KG1 (cell line): ENCODE data around the gene DHX29.
"Not testable (repeated sequence)": the region's sequence is repeated elsewhere in the genome, so short reads cannot be mapped to it uniquely, and the experiment has no call there.

ENCODE experiments used
- DNase-seq: peaks from one replicate; lab custom pipeline; 2025; lab: John Stamatoyannopoulos, UW

Gene DHX29, protein sequence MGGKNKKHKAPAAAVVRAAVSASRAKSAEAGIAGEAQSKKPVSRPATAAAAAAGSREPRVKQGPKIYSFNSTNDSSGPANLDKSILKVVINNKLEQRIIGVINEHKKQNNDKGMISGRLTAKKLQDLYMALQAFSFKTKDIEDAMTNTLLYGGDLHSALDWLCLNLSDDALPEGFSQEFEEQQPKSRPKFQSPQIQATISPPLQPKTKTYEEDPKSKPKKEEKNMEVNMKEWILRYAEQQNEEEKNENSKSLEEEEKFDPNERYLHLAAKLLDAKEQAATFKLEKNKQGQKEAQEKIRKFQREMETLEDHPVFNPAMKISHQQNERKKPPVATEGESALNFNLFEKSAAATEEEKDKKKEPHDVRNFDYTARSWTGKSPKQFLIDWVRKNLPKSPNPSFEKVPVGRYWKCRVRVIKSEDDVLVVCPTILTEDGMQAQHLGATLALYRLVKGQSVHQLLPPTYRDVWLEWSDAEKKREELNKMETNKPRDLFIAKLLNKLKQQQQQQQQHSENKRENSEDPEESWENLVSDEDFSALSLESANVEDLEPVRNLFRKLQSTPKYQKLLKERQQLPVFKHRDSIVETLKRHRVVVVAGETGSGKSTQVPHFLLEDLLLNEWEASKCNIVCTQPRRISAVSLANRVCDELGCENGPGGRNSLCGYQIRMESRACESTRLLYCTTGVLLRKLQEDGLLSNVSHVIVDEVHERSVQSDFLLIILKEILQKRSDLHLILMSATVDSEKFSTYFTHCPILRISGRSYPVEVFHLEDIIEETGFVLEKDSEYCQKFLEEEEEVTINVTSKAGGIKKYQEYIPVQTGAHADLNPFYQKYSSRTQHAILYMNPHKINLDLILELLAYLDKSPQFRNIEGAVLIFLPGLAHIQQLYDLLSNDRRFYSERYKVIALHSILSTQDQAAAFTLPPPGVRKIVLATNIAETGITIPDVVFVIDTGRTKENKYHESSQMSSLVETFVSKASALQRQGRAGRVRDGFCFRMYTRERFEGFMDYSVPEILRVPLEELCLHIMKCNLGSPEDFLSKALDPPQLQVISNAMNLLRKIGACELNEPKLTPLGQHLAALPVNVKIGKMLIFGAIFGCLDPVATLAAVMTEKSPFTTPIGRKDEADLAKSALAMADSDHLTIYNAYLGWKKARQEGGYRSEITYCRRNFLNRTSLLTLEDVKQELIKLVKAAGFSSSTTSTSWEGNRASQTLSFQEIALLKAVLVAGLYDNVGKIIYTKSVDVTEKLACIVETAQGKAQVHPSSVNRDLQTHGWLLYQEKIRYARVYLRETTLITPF (N-terminal part only)

DNA sequence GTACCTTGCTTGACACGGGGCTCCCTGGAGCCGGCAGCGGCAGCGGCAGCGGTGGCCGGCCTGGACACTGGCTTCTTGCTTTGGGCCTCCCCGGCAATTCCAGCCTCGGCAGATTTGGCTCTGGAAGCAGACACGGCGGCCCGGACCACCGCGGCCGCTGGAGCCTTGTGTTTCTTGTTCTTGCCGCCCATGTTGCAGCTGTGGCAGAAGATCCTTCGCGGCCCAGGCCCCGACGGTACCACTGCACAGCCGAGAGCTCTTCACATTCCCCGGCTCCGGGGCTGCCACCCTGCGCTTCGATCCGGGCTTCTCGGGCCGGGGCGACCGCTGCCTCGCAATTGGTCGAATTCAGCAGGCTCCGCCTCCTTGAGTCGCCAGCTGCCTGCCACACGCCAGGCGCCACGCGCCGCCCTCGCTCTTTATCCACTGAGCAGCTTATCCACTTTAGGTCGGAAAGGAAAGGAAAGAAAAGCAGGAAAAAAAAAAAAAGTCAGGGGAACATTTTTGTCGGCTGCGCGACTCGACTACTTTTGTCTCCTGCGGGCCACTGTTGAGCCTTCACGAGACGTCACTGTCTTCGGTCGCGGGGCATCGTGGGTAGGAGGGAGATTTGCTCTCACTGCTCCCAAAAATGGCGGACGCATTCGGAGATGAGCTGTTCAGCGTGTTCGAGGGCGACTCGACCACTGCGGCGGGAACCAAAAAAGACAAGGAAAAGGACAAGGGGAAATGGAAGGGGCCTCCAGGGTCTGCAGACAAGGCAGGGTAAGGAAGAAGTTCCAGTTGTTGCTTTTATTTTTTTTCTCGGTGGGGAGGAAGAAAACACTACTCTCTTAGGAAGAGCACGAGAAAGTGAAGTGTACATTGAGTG is at the start of gene DHX29, which contains the start of gene MTREX:
Gene DHX29, minus strand, starts transcription at position 312 of the 871 bp plus-strand sequence. Its CDS starts 121 bp downstream, at position 191.
Gene MTREX, plus strand, starts transcription at position 607 of the 871 bp plus-strand sequence. Its CDS starts 25 bp downstream, at position 632.
- peak; percentile 98 for DNase-seq

DNA sequence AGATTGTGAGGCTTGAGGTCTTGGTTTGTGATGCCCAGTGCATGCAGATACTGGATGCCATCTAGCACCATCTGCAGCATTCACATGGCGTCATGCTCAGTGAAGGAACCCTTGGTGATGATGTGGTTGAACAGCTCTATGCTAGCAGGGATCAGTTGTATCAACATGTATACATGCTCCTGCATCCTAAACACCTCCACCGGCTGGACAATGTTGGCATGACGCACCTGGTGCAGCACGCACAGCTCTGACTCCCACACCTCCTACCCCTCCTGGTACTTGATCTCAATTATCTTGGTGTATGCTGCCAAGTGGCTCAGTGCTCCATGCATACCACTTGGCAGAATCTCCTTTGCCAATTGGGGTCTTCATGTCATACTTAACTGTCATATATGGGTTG is 49.4 kb upstream of the DHX29 start:
- DNase-seq, result no peak

DNA sequence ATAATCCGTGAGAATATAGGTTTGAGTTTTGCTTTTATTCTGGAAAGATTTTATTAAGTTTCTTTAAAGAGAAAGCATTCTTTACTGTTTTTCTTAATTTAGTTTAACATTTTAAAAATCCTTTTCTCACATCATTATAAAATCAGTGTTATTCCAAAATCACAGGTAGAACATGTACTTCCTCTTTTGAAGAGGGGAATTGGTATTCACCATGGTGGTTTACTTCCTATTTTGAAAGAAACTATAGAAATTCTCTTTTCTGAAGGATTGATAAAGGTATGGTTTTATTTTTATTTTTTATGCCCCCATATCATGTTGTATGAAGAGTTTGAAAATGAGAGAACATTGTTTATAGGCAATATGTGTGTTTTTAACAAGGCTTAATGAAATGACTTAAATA is 43.3 kb upstream of the DHX29 start:
- no peak for DNase-seq

DNA sequence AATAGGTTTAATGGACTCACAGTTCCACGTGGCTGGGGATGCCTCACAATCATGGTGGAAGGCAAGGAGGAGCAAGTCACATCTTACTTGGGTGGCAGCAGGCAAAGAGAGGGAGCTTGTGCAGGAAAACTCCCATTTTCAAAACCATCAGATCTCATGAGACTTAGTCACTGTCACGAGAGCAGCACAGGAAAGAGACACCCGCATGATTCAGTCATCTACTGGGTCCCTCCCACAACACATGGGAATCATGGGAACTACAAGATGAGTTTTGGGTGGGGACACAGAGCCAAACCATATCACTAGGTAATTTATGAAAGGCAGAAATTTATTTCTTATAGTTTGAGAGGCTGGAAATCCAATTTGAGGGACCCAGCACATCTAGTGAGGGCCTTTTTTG is 40.3 kb upstream of the DHX29 start:
- DNase-seq, result no peak

DNA sequence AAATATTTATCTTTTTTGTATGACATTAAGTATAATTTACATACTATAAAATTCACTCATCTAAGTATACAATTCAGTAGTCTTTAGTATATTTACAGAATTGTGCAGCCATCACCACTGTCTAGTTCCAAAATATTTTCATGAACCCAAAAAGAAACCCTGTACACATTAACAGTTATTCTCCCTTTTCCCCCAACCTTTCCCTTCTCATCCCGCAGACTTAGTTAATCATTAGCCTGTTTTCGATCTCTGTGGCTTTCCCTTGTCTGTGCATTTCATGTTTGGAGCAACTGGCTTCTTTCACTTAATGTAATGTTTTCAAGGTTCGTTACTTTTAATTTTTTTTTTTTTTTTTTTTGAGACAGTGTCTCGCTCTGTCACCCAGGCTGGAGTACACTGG is 37.8 kb upstream of the DHX29 start:
- DNase-seq, result no peak

DNA sequence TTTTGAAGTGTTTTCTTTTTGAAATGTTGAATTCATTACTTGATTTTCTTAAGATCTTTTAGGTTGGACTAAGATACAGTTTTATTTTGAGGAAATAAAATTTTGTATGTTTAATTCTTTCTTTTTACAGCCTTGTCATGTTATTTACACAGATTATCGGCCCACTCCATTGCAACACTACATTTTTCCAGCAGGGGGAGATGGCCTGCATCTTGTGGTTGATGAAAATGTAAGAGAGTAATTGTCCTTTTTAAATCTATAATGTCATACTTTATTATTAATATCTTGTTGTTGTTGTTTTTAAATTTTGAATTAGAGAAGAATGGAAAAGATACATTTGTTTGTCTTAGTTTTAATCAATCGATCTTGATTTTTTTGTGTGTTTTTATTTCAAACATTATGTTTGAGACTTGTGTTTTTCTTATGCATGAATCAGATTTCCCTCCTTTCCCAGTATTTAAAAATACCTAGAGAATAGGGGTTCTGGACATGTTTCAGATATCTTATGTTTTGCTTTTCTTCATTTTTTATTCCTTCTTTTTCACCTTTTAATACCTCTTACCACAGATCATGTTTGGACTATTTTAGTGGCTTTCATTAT is 37.0 kb upstream of the DHX29 start:
- peak; percentile 37 for DNase-seq

DNA sequence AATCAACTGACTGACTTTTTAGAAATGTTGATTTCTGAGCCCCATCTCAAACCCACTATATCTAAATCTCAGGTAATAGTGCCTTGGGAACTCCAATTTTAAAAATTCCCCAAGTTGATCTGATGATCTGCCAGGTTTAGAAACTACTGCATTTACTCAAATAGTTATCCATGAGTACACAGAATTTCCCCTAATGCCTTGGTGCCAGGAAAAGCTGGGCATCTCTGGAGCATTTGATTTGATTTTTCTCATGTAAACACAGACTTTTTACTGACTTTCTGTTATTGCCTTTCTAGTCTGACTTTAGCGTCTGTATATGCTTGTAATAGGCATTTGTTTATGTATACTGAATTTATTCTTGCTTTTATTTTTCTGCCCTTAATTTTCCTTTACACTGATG is 36.1 kb upstream of the DHX29 start:
- DNase-seq, result no peak

DNA sequence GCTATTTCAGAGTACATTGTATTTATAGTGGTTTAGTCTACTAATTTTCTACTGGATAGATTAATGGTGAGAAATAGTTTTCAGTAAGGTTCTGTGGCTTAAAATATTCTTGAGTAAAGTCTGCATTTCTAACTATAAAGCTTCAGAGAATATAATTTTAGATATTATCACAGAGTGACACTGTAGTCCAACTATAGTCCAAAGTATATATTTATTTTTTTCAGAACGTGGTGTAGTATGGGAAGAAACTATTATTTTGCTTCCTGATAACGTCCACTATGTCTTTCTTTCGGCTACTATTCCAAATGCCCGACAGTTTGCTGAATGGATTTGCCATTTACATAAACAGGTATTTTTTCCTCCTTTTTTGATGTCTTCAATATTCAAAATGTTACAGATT is 35.6 kb upstream of the DHX29 start:
- no peak for DNase-seq

DNA sequence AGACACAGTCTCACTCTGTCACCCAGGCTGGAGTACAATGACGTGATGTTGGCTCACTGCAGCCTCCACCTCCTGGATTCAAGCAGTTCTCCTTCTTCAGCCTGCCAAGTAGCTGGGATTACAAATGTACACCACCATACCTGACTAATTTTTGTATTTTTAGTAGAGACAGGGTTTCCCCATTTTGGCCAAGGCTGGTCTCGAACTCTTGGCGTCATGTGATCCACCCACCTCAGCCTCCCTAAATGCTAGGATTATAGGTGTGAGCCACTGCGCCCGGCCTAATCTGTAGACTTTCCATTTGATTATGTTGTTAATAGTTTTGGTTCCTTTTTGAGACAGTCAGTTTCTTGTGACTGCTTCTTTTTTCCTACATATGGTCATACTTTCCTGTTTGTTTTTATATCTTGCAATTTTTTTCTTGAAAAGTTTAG is 31.3 kb upstream of the DHX29 start:
- DNase-seq, result no peak

DNA sequence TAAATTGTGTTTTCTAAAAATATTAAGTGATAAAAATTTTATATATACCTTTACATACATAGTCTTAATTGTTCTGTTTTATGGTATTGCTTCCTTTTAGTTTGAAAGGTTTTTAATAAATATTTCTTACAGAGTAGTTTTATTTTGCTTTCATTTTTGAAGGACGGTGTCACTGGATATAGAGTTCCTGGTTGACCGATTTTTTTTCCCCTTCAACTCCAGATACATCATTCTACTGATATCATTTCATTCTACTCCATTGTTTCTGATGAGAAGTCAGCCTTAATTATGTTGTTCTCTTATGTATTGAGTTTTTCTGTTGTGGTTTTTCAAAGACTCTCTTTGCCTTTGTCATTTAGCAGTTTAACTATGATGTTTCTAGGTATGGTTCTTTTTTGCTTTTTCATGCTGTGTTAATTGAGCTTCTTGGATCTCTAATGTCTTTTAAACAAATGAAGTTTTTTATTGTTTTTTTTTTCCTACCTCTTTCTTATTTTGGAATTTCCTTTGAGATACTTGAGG is 30.7 kb upstream of the DHX29 start:
- DNase-seq, result no peak

DNA sequence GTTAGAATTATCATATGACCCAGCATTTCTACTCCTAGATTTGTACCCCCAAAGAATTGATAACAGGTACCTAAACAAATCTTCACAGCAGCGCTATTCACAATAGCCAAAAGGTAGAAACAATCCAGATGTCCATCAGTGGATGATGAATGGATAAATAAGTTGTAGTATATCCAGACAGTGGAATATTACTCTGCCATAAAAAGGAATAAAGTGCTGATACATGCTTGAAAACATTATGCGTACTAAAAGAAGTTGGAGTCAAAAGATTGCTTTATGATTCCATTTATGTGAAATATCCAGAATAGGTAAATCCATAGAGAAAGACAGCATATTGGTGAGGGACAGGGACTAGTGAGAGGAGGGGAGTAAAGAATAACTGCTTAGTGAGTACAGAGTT is 26.3 kb upstream of the DHX29 start:
- no peak for DNase-seq

DNA sequence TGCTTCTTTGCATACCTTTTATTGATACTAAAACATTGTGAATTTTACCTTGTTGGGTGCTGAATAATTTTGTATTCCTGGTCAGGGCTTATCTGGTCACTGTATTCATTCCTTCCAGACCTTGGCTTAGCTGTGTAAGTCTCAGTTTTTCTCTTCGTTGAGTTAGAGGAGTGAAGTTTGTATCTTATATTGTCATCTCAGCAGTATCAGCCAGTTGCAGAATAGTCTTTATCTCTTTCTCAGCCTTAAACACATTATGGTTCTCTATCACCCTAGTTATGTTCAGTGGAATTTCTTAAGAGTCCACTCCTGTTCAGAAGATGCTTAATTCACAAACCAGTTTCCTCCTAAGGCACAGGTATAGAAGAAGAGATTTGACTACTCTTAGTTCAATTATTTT is 25.5 kb upstream of the DHX29 start:
- no peak for DNase-seq

DNA sequence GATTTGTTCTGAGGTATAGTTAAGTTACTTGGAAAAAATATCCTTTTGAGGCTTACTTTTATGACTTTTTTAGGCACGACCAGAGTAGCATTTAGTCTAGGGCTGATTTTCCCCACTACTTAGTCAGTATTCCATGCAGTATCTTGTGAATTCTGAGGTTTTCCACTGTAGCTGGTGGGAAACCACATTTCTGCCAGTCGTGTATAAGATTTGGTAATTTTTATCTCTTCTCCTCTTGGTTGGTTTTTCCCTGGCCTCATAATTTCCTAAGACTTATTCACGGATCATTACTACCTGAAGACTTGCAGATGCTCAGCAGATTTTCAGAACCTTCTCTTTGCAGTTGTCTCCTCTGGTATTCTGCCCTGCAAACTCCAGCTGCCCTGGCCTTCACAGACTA is 23.8 kb upstream of the DHX29 start:
- DNase-seq, result no peak

DNA sequence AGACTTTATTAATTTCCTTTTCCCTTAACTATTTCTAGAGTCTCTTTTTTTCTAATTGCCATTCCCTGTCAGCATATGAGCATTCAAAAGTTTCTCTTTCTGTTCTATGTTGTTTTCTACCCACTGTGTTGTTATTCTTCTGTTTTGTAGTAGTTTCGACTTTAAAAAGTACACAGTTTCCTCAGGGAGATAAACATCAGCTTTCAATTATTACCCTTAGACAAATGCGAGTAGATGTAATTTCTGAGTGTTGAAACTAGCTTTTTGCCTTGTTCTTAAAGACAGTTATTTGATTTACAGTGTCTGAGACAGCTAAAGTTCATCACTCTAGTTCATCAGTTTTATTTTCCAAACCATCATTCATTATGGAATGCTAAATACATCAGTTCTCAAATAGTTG is 19.8 kb upstream of the DHX29 start:
- DNase-seq, result no peak

DNA sequence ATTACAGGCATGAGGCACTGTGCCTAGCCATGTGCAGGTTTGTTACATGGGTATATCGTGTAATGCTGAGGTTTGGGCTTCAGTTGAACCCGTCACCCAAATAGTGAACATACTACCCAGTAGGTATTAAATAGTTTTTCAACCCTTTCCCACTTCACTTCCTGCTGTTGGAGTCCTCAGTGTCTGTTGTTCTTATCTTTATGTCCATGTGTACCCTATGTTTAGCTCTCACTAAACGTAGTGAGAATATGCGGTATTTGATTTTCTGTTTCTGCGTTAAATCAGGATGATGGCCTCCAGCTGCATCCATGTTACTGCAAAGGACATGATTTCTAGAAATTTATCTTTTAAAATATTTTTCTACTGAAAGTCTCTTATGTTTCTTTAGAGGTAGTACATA is 18.1 kb upstream of the DHX29 start:
- no peak for DNase-seq

DNA sequence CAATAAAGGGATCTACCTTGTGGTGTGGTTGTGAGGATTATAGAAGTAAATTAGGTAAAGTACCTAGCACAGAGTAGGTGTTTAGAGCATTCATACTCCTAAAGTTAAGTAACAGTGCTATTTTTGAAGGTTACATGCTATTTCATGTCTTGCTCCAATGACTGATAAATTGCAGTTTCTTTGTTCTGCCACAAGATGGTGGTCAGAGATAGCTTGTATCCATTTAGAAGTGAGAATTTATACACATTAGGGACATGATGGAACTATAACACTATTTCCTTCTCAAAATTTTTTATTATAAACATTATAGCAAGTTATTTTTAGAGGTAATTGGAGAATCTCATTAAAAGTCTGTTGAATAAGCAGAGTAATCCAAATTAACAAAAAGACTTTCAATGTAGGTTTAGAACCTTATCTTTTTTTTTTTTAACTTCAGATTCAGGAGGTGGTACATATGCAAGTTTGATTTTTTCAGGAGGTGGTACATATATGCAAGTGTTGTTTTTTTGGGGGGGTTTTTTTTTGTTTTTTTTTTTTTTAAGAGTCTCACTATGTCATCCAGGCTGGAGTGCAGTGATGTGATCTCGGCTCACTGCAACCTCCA is 17.4 kb upstream of the DHX29 start:
- DNase-seq, result no peak

DNA sequence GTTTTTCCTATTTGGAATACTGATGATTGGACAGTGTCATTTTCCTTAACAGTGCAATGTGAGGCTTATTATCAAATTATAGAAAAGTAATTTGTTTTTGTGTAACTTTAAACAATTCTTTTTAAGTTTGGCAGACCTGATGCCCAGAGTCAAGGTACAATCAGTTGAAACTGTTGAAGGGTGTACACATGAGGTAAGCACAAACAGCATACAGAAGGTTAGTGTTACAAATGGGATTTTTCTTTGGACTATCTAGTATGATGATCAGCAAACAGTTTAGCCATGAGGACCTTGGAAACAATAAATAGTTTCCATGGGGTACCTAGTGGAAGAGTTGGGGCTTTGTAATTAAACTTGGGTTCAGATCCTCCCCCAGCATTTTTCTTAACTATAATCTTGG is 16.5 kb upstream of the DHX29 start:
- no peak for DNase-seq

DNA sequence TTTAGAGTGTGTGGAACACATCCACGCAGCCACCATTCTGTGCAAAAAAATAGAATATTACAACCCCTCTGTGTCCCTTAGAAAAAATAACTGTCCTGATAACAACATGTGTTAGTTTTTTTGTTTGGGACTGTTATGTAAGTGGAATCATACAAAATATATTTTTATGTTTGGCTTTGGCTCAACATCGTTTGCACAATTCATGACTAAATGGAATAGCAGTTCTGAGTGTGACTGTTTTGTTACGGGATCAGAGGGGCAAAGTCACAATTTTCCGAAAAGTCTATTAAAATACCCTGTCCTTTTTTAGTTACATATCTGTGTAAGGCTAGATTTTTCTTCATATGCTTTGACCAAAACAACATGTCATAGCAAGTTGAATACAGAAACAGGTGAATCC is 13.1 kb upstream of the DHX29 start:
- no peak for DNase-seq

DNA sequence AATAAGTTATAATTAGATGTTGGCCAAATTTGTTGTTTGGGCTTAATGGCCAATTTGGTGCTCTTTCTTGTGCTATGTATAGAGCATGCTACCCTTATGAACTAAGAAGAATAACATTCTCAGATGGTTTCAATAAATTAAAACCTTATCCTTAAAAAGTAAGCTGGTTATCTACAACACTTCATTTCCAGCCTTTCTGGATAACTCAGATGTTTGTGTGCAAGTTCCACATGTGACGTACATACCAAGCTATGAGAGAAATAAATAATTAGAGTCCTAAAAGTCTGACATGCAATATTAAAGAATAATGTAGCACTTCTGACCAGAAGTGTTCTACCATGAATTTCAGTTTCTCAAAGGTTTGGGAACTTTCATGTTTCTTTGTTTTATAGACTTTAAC is 12.0 kb upstream of the DHX29 start:
- no peak for DNase-seq

DNA sequence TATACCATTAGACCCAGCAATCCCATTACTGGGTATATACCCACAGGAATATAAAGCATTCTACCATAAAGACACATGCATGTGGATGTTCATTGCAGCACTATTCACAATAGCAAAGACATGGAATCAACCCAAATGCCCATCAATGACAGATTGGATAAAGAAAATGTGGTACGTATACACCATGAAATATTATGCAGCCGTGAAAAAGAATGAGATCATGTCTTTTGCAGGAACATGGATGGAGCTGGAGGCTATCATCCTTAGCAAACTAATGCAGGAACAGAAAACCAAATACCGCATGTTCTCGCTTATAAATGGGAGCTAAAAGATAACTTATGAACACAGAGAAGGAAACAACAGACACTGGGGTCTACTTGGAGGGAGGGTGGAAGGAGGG is 10.7 kb upstream of the DHX29 start:
- not testable (repeated sequence) for DNase-seq
